HG02884 (cell line): ENCODE results near the gene AK9.
"Not testable (repeated sequence)": the region's sequence is repeated elsewhere in the genome, so short reads cannot be mapped to it uniquely, and the experiment has no call there.

Experiments used
- ATAC-seq: cut with Tn5 transposase; IDR thresholded peaks from one replicate; pipeline ENCODE4 v1.9.1; 2021; ENCODE audit warnings: mild to moderate bottlenecking, moderate library complexity; ENCODE audit not compliant: unreplicated experiment

The AK9 gene

DNA sequence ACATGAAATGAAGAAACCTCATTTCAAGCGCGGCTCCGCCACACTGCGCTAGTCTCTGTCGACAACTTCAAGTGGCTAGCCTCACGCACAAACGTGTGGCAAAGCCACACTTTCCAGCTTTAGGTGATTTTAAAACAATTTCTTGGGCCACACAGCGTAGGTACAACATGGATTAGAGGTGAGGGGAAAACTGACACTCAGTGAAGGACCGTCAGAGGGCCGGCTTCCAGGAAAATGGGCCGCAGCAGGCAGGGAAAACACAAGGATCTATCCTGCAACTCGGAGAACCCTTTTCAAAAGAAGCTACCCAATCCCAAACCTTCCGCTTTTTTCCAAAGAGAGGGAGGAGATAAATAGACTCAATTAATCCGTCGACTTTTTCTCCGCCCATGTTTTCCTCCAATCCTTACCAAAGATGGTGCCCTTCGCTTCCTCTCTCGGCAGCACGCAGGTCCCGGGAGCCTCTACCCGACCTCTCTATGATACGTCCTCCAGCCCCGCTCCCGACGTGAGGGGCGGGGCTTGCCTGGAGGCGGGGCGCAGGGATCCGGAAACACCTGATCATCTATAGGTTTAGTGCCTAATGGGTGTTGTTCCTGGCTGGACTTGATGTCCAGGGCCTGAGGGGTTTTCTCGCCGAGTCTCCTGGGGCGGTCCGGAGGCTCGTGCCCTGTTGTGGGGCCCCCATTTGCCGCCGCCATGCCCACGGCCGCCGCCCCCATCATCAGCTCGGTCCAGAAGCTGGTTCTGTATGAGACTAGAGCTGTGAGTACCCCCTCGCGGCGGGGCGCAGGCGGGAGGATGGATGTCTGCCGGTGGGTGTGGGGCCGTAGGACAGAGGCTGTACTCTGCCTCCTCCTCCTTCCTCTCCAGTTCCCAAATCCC is at the start of gene AK9, which contains the start of gene FIG4:
Gene AK9 (minus strand): TSS at position 466 of the 885 bp plus-strand sequence. CDS start 15,457 bp downstream, outside the sequence.
Gene FIG4 (plus strand): TSS at position 560 of the 885 bp plus-strand sequence. CDS start 140 bp downstream, at position 700.
- peak; percentile 91 for ATAC-seq

GRCh38 chr6:109740787-109741186 is 49.8 kb upstream of the AK9 start:
- no peak for ATAC-seq

GRCh38 chr6:109739686-109740085 is 48.7 kb upstream of the AK9 start:
- no peak for ATAC-seq

GRCh38 chr6:109738667-109739066 is 47.7 kb upstream of the AK9 start:
- no peak for ATAC-seq

DNA sequence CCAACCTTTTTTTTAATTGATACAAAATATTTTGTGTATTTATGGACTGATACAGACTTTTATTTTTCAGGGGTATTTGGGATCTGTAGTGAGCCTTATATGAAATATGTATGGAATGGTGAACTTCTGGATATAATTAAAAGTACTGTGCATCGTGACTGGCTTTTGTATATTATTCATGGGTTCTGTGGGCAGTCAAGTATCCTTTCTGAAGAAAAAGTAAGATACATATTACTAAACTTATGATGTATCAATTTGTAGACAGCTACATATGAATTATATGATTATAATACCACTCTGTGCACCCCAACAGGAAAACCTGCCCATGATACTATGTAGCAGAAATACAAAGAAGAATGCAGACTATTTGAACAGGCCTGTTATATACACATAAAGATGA is 47.3 kb upstream of the AK9 start:
- no peak for ATAC-seq

GRCh38 chr6:109736273-109737025 is 45.4 kb upstream of the AK9 start:
- no peak for ATAC-seq

- not testable (repeated sequence) for ATAC-seq
These were observed 34.2 kb upstream of the AK9 start for GRCh38 chr6:109725250-109725649.

- no peak for ATAC-seq
These were observed 31.7 kb upstream of the AK9 start for GRCh38 chr6:109722564-109723254.

- ATAC-seq: no peak
These were observed 31.0 kb upstream of the AK9 start for GRCh38 chr6:109722011-109722410.

GRCh38 chr6:109720311-109720710 is 29.3 kb upstream of the AK9 start:
- no peak for ATAC-seq

GRCh38 chr6:109718991-109719390 is 28.0 kb upstream of the AK9 start:
- no peak for ATAC-seq

- no peak for ATAC-seq
These were observed 27.0 kb upstream of the AK9 start for GRCh38 chr6:109717971-109718370.

DNA sequence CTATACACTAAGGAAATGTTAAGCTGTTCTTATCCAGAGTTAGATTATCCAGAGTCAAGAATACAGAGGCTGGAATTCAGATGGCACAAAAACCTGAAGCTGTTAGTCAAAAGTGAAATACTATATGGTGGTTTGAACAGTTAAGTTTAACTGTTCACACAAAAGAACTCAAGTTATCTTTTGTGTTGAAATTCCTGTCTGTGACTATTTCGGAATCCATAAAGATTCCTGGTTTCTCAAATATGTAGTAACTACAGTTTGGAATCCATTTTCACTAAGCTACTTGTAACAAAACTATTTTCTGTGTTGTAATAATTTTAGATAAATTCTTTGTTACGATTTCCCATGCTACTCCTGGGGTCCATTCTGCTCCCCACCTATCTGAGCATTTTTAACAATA is 24.6 kb upstream of the AK9 start:
- ATAC-seq: no peak

DNA sequence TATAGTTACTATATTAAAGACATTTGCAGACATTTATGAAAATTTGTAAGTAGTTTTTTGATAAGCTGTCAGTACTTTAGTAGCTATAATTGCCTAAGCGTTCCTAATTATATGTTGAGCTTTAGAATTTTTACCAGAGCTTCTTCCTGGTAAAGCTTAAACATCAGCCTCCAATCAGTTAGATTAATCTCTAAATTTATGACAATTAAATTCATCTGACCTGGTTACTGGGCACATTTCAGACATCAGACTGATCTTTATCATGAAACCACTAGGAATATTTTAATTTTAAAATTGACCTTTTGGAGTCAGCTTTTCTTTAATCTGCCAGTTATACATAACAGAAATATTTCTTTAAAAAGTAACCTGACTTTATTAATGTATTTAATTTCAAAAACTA is 23.6 kb upstream of the AK9 start:
- no peak for ATAC-seq

GRCh38 chr6:109714166-109714565 is 23.2 kb upstream of the AK9 start:
- ATAC-seq: no peak

- no peak for ATAC-seq
These were observed 22.1 kb upstream of the AK9 start for GRCh38 chr6:109713097-109713496.

DNA sequence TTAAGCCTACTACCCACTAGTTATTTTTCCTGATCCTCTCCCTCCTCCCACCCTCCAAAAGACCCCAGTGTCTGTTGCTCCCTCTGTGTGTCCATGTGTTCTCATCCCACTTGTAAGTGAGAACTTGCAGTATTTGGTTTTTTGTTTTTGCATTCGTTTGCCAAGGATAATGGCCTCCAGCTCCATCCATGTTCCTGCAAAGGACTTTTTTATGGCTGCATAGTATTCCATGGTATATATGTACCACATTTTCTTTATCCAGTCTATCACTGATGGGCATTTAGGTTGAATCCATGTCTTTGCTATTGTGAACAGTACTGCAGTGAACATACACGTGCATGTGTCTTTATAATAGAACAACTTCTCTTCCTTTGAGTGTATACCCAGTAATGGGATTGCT is 17.1 kb upstream of the AK9 start:
- ATAC-seq: not testable (repeated sequence)

DNA sequence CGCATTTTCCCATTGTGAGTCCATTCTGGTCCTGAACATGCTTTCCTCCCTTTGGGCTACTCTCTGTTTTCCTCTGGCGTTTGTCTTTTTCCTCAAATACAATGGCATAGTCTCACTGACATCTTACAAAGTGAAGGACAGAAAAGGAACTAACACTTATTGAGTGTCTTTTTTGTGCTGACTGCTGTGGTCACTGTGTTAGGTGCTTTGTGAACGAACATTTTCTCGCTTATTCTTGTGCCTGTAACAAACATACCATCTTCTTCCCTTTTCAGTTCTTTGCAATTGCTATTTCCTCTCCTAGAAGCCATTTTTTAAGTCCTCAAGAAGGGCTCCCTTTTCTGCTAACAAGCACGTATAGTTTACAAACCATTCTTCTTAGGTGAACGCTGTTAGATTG is 15.5 kb upstream of the AK9 start:
- ATAC-seq: no peak

DNA sequence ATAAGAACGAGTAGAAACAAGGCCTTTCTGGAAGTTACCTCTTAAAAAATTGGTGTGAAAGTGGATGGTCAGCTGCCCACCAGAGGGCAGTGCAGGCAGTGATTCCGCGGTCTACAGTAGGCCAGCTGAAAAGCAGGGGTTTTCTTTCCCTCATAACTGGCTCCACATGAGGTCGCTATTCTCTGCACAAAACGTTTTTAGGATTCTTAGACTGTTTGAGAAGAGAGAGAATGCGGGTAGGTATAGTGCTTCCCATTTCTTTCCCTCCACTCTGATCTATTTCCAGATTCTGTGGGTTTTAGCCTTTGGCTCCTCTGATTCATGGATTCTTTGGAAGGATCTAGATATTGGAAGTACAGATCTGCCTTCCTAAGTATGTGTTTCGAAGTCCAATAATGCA is 14.3 kb upstream of the AK9 start:
- peak; percentile 81 for ATAC-seq

GRCh38 chr6:109702791-109703190 is 11.8 kb upstream of the AK9 start:
- ATAC-seq: no peak

DNA sequence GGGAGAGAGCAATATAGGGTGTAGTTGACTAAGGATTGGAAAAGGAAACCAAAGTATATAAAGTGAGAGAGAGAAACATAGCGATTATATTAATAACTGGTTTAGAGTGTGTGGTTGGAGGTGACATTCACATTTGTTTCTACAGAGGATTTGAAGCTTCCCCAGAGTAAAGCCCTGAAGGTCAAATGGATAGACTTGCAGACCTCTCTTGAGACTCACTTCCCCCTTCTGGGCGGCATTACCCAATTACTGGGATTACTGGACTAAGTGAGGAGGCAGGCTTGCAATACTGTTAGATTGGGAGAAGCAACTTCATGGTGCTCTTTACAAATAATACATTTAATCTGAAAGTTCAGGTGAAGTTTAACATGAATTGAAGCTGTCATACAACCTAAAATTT is 10.8 kb upstream of the AK9 start:
- ATAC-seq: no peak
